GM10248 (cell line): ENCODE data around the gene MON2.
A peak's percentile ranks its signal among the peaks of the same experiment; 100 is the strongest.

ENCODE experiments used
- CTCF ChIA-PET: fragments of 300-600 bp; sonication (Branson Sonifier 250); formaldehyde crosslinking; extraction: SDS; loops from one replicate; lab custom pipeline; 2021; ENCODE audit warnings: antibody characterized with exemption; lab: Yijun Ruan, JAX
- POLR2A ChIA-PET: fragments of 350-650 bp; sonication (Branson Sonifier 250); formaldehyde crosslinking; extraction: SDS; loops from one replicate; lab custom pipeline; 2020; ENCODE audit warnings: antibody characterized with exemption; lab: Yijun Ruan, JAX
- DNase-seq: peaks from one replicate; pipeline ENCODE4 v3.0.0; 2012; ENCODE audit errors: extremely low spot score
- CTCF ChIP-seq: IDR thresholded peaks from 2 replicates; pipeline ENCODE4 v1.5.1; 2012; ENCODE audit warnings: mild to moderate bottlenecking, low read depth; ENCODE audit errors: extremely low read depth, missing control alignments, control extremely low read depth

The MON2 gene

GRCh38 chr12:62530596-62530995, 64.0 kb downstream of the MON2 start:
- ChIA-PET POLR2A (no interaction called here), CTCF (no interaction called here)
- no peak for DNase-seq
- TF ChIP-seq CTCF, result no peak

- no peak for TF ChIP-seq CTCF
- ChIA-PET POLR2A (no interaction called here), CTCF (no interaction called here)
- no peak for DNase-seq
These were observed 65.7 kb downstream of the MON2 start for GRCh38 chr12:62532333-62532732.

GRCh38 chr12:62533087-62533754, 66.6 kb downstream of the MON2 start:
- DNase-seq, result peak; percentile 11
- ChIA-PET CTCF (no interaction called here), POLR2A (no interaction called here)
- TF ChIP-seq CTCF, result no peak

- CTCF ChIA-PET, result no interaction called here
- TF ChIP-seq CTCF, result no peak
- peak; percentile 16 for DNase-seq
- POLR2A ChIA-PET, result interaction anchor here (0.6 kb wide), 1 partner anchor 65 kb away, joined by 3 read pairs; no protein-coding TSS in a partner anchor
These were observed 67.1 kb downstream of the MON2 start for GRCh38 chr12:62533755-62534107.

- ChIA-PET CTCF (interaction anchor here (3.5 kb wide), 1 partner anchor 14 kb away, joined by 11 read pairs; no protein-coding TSS in a partner anchor), POLR2A (no interaction called here)
- no peak for TF ChIP-seq CTCF
These were observed 69.9 kb downstream of the MON2 start for GRCh38 chr12:62536546-62536945.

GRCh38 chr12:62537551-62537950, 70.9 kb downstream of the MON2 start:
- DNase-seq, result no peak
- ChIA-PET CTCF (interaction anchor here (1.3 to 3.5 kb wide), 4 partner anchors 11 to 257 kb away, joined by 3 to 11 read pairs (median 6); no protein-coding TSS in a partner anchor), POLR2A (no interaction called here)
- TF ChIP-seq CTCF, result no peak

More at GRCh38 chr12:62536546-62536945, 69.9 kb downstream of the MON2 start:
- DNase-seq, result no peak
